Activated CD4-positive, CD25-positive, alpha-beta regulatory T cell treated with anti-CD3 and anti-CD28 coated beads, Interleukin-2, amount 50 U/mL, for 72 hours (primary cell): ENCODE measurements around the gene C2CD2L.
"Not testable (repeated sequence)": the region's sequence is repeated elsewhere in the genome, so short reads cannot be mapped to it uniquely, and the experiment has no call there.

Experiments
- DNase-seq: peaks from one replicate; pipeline ENCODE4 v3.0.0; 2021

The C2CD2L gene

GRCh38 chr11:119153049-119153818, 46.1 kb downstream of the C2CD2L start:
- no peak for DNase-seq

GRCh38 chr11:119154178-119154577, 47.0 kb downstream of the C2CD2L start:
- no peak for DNase-seq

- DNase-seq, result no peak
These were observed 48.8 kb downstream of the C2CD2L start for GRCh38 chr11:119155733-119156492.

GRCh38 chr11:119156496-119156895, 49.4 kb downstream of the C2CD2L start:
- no peak for DNase-seq

- no peak for DNase-seq
These were observed 49.9 kb downstream of the C2CD2L start for GRCh38 chr11:119157063-119157462.

GRCh38 chr11:119158467-119158866, 51.3 kb downstream of the C2CD2L start:
- DNase-seq, result no peak

GRCh38 chr11:119160151-119160550, 53.0 kb downstream of the C2CD2L start:
- no peak for DNase-seq

GRCh38 chr11:119161871-119162270, 54.7 kb downstream of the C2CD2L start:
- no peak for DNase-seq

- no peak for DNase-seq
These were observed 59.4 kb downstream of the C2CD2L start for GRCh38 chr11:119166368-119167076.

GRCh38 chr11:119167077-119167458, 59.9 kb downstream of the C2CD2L start:
- not testable (repeated sequence) for DNase-seq

- no peak for DNase-seq
These were observed 60.8 kb downstream of the C2CD2L start for GRCh38 chr11:119167933-119168332.
